ENCODE data around the gene SLC17A3. TPM values are rescaled to one million over a fixed set of nuclear protein-coding genes. Genes with fewer than 3 reads are reported as not detected.

Gene SLC17A3
- total RNA-seq, 1 experiment from 2014 or later, result not detected

DNA sequence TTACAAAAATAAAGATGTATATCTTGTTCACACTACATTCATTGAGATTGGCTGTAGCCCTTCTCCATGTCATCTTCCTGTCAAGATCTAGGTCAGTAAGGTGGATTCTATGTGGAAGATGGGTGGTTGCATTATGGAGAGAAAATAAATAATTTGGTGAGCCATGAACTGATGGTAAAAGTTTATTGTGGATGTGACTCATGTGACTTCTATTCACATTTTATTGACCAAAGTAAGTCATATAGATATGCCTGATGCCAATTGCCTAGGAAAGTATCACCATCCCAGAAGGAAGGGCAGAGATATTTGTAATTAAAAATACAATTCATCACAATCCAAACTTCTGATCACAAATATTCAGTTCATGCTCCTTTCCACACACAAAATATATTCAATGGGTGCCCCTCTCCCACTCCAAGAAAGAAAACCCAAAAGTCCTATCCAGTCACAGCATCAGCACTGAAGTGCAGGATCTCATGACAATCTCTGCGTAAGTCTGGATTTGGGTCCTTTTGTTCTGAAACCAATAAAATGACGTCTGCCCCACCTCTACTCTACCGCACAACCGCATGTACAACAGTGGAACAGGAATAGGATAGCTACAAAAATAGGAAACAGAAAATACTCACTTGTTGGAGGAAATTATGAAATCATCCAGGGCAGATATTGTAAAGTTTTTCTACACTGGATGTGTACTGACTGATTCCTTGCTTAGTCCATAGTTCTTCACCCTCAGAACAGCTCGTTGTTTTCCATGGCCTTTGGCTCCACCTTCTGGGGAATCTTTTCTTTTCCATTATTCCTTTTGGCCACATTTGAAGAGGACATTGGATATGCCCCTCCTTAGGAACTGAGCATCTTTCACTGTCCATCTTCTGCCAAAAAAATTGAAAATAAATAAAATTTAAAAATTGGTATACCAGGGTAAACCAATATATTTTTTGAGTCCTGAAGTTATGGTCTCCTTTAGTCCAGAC is 16.1 kb upstream of the SLC17A3 start:
- H3K27ac ChIP-seq (ENCODE audit: low read length), result no peak overlapping the region
- no TSS peak for BruUV-seq (replicated peaks)
- intact Hi-C loops (cut with micrococcal nuclease; ENCODE audit: unreplicated experiment) (loop anchor here (2.0 to 10.0 kb wide), 3 partner anchors 171 to 615 kb away; partner anchors contain the start of gene CARMIL1), in situ Hi-C loops (cut with HindIII; ENCODE audit: low pct_unique_long_range_greater_than_20kb, low sequenced_read_pairs) (no loop called here)
- H3K4me3 ChIP-seq (ENCODE audit: low read depth in 2 of 2, low read length in 2 of 2), result no peak overlapping the region
- no peaks in the 10 kb centered on the region for H3K4me1 ChIP-seq (ENCODE audit: control insufficient read depth, insufficient read depth, low read length)
- H3K27me3 ChIP-seq (ENCODE audit: control insufficient read depth, insufficient read depth, low read length), result peaks cover 3% of the 10 kb centered on the region; the same call in 1 of the 2 replicates
- ATAC-seq (peak; percentile 88), DNase-seq (ENCODE audit: low read depth, low spot score) (peak; percentile 17)
- H3K36me3 ChIP-seq (ENCODE audit: control insufficient read depth, insufficient read depth, low read length), result no peaks in the 10 kb centered on the region
- no peaks in the 10 kb centered on the region for H3K9me3 ChIP-seq (ENCODE audit: control insufficient read depth, insufficient read depth, low read depth, low read length)
- TF ChIP-seq, protein P1, sequence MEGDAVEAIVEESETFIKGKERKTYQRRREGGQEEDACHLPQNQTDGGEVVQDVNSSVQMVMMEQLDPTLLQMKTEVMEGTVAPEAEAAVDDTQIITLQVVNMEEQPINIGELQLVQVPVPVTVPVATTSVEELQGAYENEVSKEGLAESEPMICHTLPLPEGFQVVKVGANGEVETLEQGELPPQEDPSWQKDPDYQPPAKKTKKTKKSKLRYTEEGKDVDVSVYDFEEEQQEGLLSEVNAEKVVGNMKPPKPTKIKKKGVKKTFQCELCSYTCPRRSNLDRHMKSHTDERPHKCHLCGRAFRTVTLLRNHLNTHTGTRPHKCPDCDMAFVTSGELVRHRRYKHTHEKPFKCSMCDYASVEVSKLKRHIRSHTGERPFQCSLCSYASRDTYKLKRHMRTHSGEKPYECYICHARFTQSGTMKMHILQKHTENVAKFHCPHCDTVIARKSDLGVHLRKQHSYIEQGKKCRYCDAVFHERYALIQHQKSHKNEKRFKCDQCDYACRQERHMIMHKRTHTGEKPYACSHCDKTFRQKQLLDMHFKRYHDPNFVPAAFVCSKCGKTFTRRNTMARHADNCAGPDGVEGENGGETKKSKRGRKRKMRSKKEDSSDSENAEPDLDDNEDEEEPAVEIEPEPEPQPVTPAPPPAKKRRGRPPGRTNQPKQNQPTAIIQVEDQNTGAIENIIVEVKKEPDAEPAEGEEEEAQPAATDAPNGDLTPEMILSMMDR (IDR thresholded peaks at IDR 0.05), result peak; percentile 60; the same call in 1 of the 2 replicates
- TF ChIP-seq, protein P2, sequence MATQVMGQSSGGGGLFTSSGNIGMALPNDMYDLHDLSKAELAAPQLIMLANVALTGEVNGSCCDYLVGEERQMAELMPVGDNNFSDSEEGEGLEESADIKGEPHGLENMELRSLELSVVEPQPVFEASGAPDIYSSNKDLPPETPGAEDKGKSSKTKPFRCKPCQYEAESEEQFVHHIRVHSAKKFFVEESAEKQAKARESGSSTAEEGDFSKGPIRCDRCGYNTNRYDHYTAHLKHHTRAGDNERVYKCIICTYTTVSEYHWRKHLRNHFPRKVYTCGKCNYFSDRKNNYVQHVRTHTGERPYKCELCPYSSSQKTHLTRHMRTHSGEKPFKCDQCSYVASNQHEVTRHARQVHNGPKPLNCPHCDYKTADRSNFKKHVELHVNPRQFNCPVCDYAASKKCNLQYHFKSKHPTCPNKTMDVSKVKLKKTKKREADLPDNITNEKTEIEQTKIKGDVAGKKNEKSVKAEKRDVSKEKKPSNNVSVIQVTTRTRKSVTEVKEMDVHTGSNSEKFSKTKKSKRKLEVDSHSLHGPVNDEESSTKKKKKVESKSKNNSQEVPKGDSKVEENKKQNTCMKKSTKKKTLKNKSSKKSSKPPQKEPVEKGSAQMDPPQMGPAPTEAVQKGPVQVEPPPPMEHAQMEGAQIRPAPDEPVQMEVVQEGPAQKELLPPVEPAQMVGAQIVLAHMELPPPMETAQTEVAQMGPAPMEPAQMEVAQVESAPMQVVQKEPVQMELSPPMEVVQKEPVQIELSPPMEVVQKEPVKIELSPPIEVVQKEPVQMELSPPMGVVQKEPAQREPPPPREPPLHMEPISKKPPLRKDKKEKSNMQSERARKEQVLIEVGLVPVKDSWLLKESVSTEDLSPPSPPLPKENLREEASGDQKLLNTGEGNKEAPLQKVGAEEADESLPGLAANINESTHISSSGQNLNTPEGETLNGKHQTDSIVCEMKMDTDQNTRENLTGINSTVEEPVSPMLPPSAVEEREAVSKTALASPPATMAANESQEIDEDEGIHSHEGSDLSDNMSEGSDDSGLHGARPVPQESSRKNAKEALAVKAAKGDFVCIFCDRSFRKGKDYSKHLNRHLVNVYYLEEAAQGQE (IDR thresholded peaks at IDR 0.05; ENCODE audit: insufficient read depth in 1 of 2, low read depth in 2 of 2, low read length in 1 of 2), result no peak
- CTCF ChIA-PET, result interaction anchor here (0.6 to 1.0 kb wide), 5 partner anchors 12 to 611 kb away, joined by 3 to 6 read pairs (median 5); partner anchors contain the start of gene CARMIL1
- POLR2A ChIA-PET, result no interaction called here

DNA sequence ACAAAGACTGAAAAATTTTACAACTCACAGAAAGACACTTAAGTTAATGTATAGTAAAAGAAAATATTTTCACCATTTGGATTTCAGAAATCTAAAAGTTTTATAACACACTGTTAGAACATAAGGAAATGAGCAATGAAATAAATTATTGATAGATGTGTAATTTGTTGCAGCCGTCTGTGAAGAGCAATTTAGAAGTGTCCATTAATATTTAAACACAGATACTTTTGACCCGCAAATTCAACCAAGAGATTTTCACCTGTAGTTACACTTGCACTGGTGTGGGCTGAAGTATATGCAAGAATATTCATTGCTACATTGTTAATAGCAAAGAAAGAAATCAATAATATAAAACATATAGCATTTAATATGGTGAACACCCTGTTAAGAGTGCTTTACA is 14.6 kb upstream of the SLC17A3 start:
- no peak for ATAC-seq

More for the DNA sequence above, 14.6 kb upstream of the SLC17A3 start:
- Histone ChIP-seq H3K27me3 (ENCODE audit: control insufficient read depth, insufficient read depth, low read length) (peaks cover 3% of the 10 kb centered on the region; the same call in 1 of the 2 replicates), H3K4me3 (ENCODE audit: low read depth in 2 of 2, low read length in 2 of 2) (no peak overlapping the region), H3K4me1 (ENCODE audit: control insufficient read depth, insufficient read depth, low read length) (no peaks in the 10 kb centered on the region), H3K36me3 (ENCODE audit: control insufficient read depth, insufficient read depth, low read length) (no peaks in the 10 kb centered on the region), H3K27ac (ENCODE audit: low read length) (no peak overlapping the region), H3K9me3 (ENCODE audit: control insufficient read depth, insufficient read depth, low read depth, low read length) (no peaks in the 10 kb centered on the region)
- BruUV-seq (replicated peaks), result no TSS peak
- CTCF ChIA-PET, result no interaction called here
- in situ Hi-C loops (cut with HindIII; ENCODE audit: low pct_unique_long_range_greater_than_20kb, low sequenced_read_pairs), result no loop called here
- no peak for TF ChIP-seq SIN3A (IDR thresholded peaks at IDR 0.05; ENCODE audit: borderline replicate concordance, insufficient read depth, low read depth, low read length)
- TF ChIP-seq, protein P1 (IDR thresholded peaks at IDR 0.05), result no peak
- TF ChIP-seq TCF7L2 (IDR thresholded peaks at IDR 0.05; ENCODE audit: low read depth, low read length), result no peak
- no peak for TF ChIP-seq POLR2AphosphoS5 (IDR thresholded peaks at IDR 0.05; ENCODE audit: low read depth, low read length)
- TF ChIP-seq, protein P2 (IDR thresholded peaks at IDR 0.05; ENCODE audit: insufficient read depth in 1 of 2, low read depth in 2 of 2, low read length in 1 of 2), result no peak
- intact Hi-C loops (cut with micrococcal nuclease; ENCODE audit: unreplicated experiment), result no loop called here
- no peak for DNase-seq (ENCODE audit: low read depth, low spot score)
- POLR2A ChIA-PET, result no interaction called here
